Measurements from ENCODE around the gene LRRC14B.

GRCh38 chr5:141761-142160 is 49.5 kb upstream of the LRRC14B start:
- TF ChIP-seq CTCF (optimal IDR thresholded peaks at IDR 0.05 in 1 of 3, IDR thresholded peaks at IDR 0.05 in 1 of 3, conservative IDR thresholded peaks at IDR 0.05 in 1 of 3; ENCODE audit: extremely low read depth in 1 of 3, insufficient read depth in 2 of 3, low read length in 3 of 3) = no peak
- TF ChIP-seq EZH2 (IDR thresholded peaks at IDR 0.05; ENCODE audit: low read length) = no peak
